Measurements from ENCODE around the gene SP3.

The SP3 gene

GRCh38 chr2:173952267-173953046 lies 12.7 kb downstream of the SP3 start:
- Histone ChIP-seq H3K9me3 (ENCODE audit: control insufficient read depth, insufficient read depth, low read length) (no peaks in the 10 kb centered on the region), H3K9ac (ENCODE audit: low read depth, low read length) (no peak overlapping the region), H3K4me3 (ENCODE audit: low read depth, low read length) (no peak overlapping the region), H3K27me3 (ENCODE audit: control insufficient read depth, insufficient read depth, low read length) (no peaks in the 10 kb centered on the region), H3K36me3 (ENCODE audit: control insufficient read depth, insufficient read depth, low read length) (peaks cover 16% of the 10 kb centered on the region), H3K4me1 (ENCODE audit: control insufficient read depth, insufficient read depth, low read length) (no peaks in the 10 kb centered on the region)

DNA sequence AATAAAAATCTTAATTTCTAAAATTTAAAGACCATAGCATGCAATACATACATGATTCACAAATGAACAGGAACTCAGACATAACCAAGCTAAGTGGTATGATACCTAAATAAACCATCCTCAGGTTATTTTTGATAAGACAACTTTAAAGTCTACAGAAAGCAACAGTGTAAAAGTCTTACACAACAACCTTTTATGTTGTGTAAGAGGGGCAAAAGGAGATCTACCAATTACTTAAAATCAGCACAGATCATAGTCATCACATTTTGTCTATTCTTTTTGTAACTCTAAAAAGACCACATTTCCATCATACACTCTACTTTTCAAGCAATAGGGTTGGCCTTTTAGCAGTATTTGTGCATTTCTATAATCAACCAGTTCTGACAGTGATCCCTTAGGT lies 16.3 kb downstream of the SP3 start:
- H3K9ac ChIP-seq (ENCODE audit: low read depth, low read length), result no peak overlapping the region
- no peak overlapping the region for H3K4me3 ChIP-seq (ENCODE audit: low read depth, low read length)
- no peaks in the 10 kb centered on the region for H3K36me3 ChIP-seq (ENCODE audit: control insufficient read depth, insufficient read depth, low read length)
- no peaks in the 10 kb centered on the region for H3K4me1 ChIP-seq (ENCODE audit: control insufficient read depth, insufficient read depth, low read length)
- H3K9me3 ChIP-seq (ENCODE audit: control insufficient read depth, insufficient read depth, low read length), result no peaks in the 10 kb centered on the region
- no peaks in the 10 kb centered on the region for H3K27me3 ChIP-seq (ENCODE audit: control insufficient read depth, insufficient read depth, low read length)

DNA sequence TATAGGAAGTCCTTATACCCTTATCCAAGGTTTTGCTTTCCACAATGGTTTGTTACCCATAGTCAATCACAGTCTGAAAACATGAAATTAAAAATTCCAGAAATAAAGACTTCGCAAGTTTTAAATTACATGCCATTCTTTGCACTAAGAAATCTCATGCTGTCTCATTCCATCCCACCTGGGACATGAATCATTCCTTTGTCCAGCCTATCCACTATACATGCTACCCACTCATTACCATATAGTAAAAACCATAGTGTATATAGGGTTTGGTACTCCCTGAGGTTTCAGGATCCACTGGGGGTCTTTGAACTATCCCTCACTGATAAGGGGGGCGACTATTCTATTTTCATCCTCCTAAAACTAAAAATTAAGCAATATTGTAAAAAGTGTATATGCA lies 17.0 kb downstream of the SP3 start:
- H3K4me3 ChIP-seq (ENCODE audit: low read depth, low read length), result no peak overlapping the region
- H3K27me3 ChIP-seq (ENCODE audit: control insufficient read depth, insufficient read depth, low read length), result no peaks in the 10 kb centered on the region
- H3K4me1 ChIP-seq (ENCODE audit: control insufficient read depth, insufficient read depth, low read length), result no peaks in the 10 kb centered on the region
- no peak overlapping the region for H3K9ac ChIP-seq (ENCODE audit: low read depth, low read length)
- no peaks in the 10 kb centered on the region for H3K9me3 ChIP-seq (ENCODE audit: control insufficient read depth, insufficient read depth, low read length)
- no peaks in the 10 kb centered on the region for H3K36me3 ChIP-seq (ENCODE audit: control insufficient read depth, insufficient read depth, low read length)

DNA sequence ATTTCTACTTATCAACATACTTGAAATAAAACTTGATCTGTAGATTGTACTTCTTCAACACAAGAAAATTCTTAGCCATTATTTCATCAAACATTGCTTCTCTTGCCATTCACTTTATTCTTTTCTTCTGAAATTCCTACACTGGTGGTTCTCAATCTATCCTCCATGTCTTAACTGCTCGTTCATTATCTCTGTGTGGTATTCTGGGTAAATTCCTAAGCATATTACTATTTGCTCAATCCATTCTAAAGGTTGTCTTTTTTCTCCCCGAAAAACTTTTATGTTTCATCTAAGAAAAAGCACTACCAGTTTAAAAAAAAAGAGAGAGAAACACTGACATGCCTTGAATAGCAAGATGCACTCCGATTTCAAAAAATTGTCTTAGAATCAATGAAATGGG lies 18.0 kb downstream of the SP3 start:
- Histone ChIP-seq H3K4me1 (ENCODE audit: control insufficient read depth, insufficient read depth, low read length) (no peaks in the 10 kb centered on the region), H3K9me3 (ENCODE audit: control insufficient read depth, insufficient read depth, low read length) (no peaks in the 10 kb centered on the region), H3K9ac (ENCODE audit: low read depth, low read length) (no peak overlapping the region), H3K4me3 (ENCODE audit: low read depth, low read length) (no peak overlapping the region), H3K27me3 (ENCODE audit: control insufficient read depth, insufficient read depth, low read length) (no peaks in the 10 kb centered on the region), H3K36me3 (ENCODE audit: control insufficient read depth, insufficient read depth, low read length) (no peaks in the 10 kb centered on the region)

- Histone ChIP-seq H3K36me3 (ENCODE audit: control insufficient read depth, insufficient read depth, low read length) (no peaks in the 10 kb centered on the region), H3K9ac (ENCODE audit: low read depth, low read length) (no peak overlapping the region), H3K27me3 (ENCODE audit: control insufficient read depth, insufficient read depth, low read length) (no peaks in the 10 kb centered on the region), H3K4me1 (ENCODE audit: control insufficient read depth, insufficient read depth, low read length) (peaks cover 5% of the 10 kb centered on the region), H3K9me3 (ENCODE audit: control insufficient read depth, insufficient read depth, low read length) (no peaks in the 10 kb centered on the region), H3K4me3 (ENCODE audit: low read depth, low read length) (no peak overlapping the region)
Observed at GRCh38 chr2:173943738-173944137, 21.4 kb downstream of the SP3 start.

GRCh38 chr2:173942861-173943523 lies 22.2 kb downstream of the SP3 start:
- Histone ChIP-seq H3K4me3 (ENCODE audit: low read depth, low read length) (no peak overlapping the region), H3K4me1 (ENCODE audit: control insufficient read depth, insufficient read depth, low read length) (peaks cover 5% of the 10 kb centered on the region), H3K27me3 (ENCODE audit: control insufficient read depth, insufficient read depth, low read length) (no peaks in the 10 kb centered on the region), H3K9ac (ENCODE audit: low read depth, low read length) (no peak overlapping the region), H3K9me3 (ENCODE audit: control insufficient read depth, insufficient read depth, low read length) (no peaks in the 10 kb centered on the region), H3K36me3 (ENCODE audit: control insufficient read depth, insufficient read depth, low read length) (no peaks in the 10 kb centered on the region)

GRCh38 chr2:173941567-173941966 lies 23.6 kb downstream of the SP3 start:
- Histone ChIP-seq H3K36me3 (ENCODE audit: control insufficient read depth, insufficient read depth, low read length) (no peaks in the 10 kb centered on the region), H3K9me3 (ENCODE audit: control insufficient read depth, insufficient read depth, low read length) (no peaks in the 10 kb centered on the region), H3K4me3 (ENCODE audit: low read depth, low read length) (no peak overlapping the region), H3K4me1 (ENCODE audit: control insufficient read depth, insufficient read depth, low read length) (peaks cover 5% of the 10 kb centered on the region), H3K27me3 (ENCODE audit: control insufficient read depth, insufficient read depth, low read length) (no peaks in the 10 kb centered on the region), H3K9ac (ENCODE audit: low read depth, low read length) (no peak overlapping the region)

DNA sequence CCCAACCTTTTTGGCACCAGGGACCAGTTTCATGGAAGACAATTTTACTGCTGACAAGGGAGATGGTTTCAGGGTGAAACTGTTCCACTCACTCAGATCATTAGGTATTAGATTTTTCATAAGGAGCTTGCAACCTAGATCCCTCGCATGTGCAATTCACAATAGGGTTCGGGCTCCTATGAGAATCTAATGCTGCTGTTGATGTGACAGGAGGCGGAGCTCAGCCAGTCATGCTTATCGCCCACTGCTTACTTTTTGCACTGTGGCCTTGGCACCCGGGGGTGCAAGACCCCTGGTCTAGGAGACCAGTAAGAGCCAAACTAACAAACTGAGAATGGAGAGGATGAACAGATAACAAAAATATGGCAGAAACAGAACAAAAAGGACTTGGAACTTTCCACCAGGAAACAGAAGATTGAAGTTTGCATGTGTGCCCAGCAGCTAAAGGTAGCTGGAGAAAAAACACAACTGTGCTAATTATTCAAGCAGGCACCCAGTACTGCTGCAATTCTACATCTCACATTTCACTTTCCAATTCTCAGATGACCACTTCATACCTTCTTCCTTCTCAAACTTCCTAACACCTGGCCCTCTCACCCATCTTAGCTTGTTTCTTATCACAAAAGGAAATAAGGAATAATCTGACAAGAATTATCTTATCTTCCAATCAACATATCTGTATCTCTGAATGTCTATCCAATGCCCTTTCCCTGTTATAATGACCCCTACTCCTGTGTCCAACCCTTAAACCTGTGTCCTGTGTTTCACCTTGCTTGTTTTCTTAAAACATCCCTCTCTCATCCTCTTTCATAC lies 24.8 kb downstream of the SP3 start:
- Histone ChIP-seq H3K9ac (ENCODE audit: low read depth, low read length) (no peak overlapping the region), H3K36me3 (ENCODE audit: control insufficient read depth, insufficient read depth, low read length) (no peaks in the 10 kb centered on the region), H3K4me3 (ENCODE audit: low read depth, low read length) (no peak overlapping the region), H3K27me3 (ENCODE audit: control insufficient read depth, insufficient read depth, low read length) (no peaks in the 10 kb centered on the region), H3K4me1 (ENCODE audit: control insufficient read depth, insufficient read depth, low read length) (peaks cover 10% of the 10 kb centered on the region), H3K9me3 (ENCODE audit: control insufficient read depth, insufficient read depth, low read length) (no peaks in the 10 kb centered on the region)

DNA sequence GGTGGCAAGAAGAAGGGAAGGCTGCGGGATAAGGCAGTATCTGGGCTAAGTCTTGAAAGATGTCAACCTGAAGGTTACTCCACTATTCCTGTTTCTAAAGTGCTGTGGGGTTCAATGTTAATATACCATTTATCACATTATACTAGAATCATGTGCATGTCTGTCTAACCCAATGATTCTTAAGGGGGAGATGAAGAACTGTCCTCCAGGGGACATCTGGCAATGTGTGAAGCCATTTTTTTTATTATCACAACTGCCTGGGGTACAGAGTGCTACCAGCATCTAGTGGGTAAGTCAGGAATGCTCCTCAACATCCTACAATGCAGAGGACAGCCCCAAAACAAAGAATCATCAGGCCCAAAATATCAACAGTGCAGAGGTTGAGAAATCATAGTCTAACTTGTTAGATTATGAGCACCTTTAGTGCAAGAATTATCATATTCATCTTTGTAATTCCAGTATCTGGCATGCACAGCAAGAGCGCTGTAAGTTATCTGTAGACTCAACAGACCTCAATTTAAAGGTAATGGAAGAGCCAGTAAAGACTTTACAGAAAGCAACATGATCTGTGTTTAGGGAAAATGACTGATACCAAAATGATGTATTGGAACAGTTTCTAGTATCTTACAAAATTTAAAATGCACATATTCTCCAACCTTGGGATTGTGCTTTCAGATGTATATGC lies 26.3 kb downstream of the SP3 start:
- Histone ChIP-seq H3K36me3 (ENCODE audit: control insufficient read depth, insufficient read depth, low read length) (no peaks in the 10 kb centered on the region), H3K9me3 (ENCODE audit: control insufficient read depth, insufficient read depth, low read length) (no peaks in the 10 kb centered on the region), H3K4me1 (ENCODE audit: control insufficient read depth, insufficient read depth, low read length) (peaks cover 10% of the 10 kb centered on the region), H3K27me3 (ENCODE audit: control insufficient read depth, insufficient read depth, low read length) (no peaks in the 10 kb centered on the region), H3K9ac (ENCODE audit: low read depth, low read length) (no peak overlapping the region), H3K4me3 (ENCODE audit: low read depth, low read length) (no peak overlapping the region)

DNA sequence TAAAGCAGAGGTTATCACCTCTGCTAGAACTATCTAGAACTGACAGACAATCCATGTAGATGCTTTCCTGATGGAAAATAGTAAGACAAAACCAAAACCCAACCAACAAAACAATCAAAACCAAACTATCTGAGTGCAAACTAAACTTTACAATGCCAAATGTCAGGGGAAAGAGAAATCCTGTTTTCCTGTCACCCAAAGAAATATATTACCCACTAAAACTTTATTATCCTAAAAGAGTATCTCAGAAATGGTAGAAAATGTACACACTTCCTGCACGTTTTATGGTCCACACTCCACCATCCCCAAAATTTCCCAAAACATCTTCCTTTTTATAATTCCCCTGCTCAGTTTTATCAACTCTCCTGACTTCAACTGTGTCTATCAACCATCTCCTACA lies 29.9 kb downstream of the SP3 start:
- Histone ChIP-seq H3K36me3 (ENCODE audit: control insufficient read depth, insufficient read depth, low read length) (no peaks in the 10 kb centered on the region), H3K9me3 (ENCODE audit: control insufficient read depth, insufficient read depth, low read length) (no peaks in the 10 kb centered on the region), H3K9ac (ENCODE audit: low read depth, low read length) (no peak overlapping the region), H3K4me1 (ENCODE audit: control insufficient read depth, insufficient read depth, low read length) (peaks cover 7% of the 10 kb centered on the region), H3K4me3 (ENCODE audit: low read depth, low read length) (no peak overlapping the region), H3K27me3 (ENCODE audit: control insufficient read depth, insufficient read depth, low read length) (no peaks in the 10 kb centered on the region)

GRCh38 chr2:173934895-173935294 lies 30.3 kb downstream of the SP3 start:
- H3K4me1 ChIP-seq (ENCODE audit: control insufficient read depth, insufficient read depth, low read length), result peaks cover 7% of the 10 kb centered on the region
- no peaks in the 10 kb centered on the region for H3K36me3 ChIP-seq (ENCODE audit: control insufficient read depth, insufficient read depth, low read length)
- no peaks in the 10 kb centered on the region for H3K27me3 ChIP-seq (ENCODE audit: control insufficient read depth, insufficient read depth, low read length)
- no peak overlapping the region for H3K9ac ChIP-seq (ENCODE audit: low read depth, low read length)
- no peaks in the 10 kb centered on the region for H3K9me3 ChIP-seq (ENCODE audit: control insufficient read depth, insufficient read depth, low read length)
- H3K4me3 ChIP-seq (ENCODE audit: low read depth, low read length), result no peak overlapping the region

Data from iPS-15b (cell line).